Measurements from ENCODE around the gene VAT1L. TPM values are rescaled to one million over a fixed set of nuclear protein-coding genes. Genes with fewer than 3 reads are reported as not detected.

VAT1L gene
- total and polyA plus RNA-seq, 10 of the 15 experiments (the other 5 are each of a cell fraction or from before 2014, with no cell fraction given) = 0.06 to 0.18 (median 0.10) TPM; not detected in 5

DNA sequence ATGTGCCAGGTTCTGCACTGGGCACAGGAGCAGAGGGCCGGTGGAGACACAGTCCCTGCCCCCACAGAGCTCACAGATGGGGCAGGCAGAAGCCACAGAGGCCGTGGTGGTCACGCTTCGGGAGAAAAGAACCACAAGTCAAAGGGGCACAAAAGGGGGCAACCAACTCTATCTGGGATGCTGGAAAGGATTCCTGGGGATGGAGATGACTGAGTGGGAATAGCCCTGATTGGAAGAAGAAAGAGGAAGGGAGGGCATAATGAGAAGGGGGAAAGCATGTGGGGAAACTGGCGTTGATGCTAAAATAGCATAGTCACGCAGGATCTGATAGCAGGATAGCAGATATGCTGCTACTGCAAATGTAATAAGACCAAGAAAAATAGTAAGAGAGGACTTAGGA is 69.7 kb downstream of the VAT1L start:
- CTCF ChIA-PET = no interaction called here
- RAD21 ChIA-PET (ENCODE audit: unreplicated experiment) = no interaction called here
- POLR2A ChIA-PET = no interaction called here

More for the DNA sequence above, 69.7 kb downstream of the VAT1L start:
- intact Hi-C loops (cut with micrococcal nuclease; ENCODE audit: unreplicated experiment) (no loop called here), in situ Hi-C loops (cut with MboI) (no loop called here)
- Histone ChIP-seq H3K4me1 (ENCODE audit: control insufficient read depth, insufficient read depth, low read length) (no peaks in the 10 kb centered on the region), H3K27me3 (replicated peaks in 1 of 2; ENCODE audit: control insufficient read depth in 2 of 2, insufficient read depth in 2 of 2, low read length in 1 of 2) (peaks cover 2 to 3% of the 10 kb centered on the region in 2 experiments), H3K27ac (ENCODE audit: control insufficient read depth, insufficient read depth) (no peak overlapping the region), H4K20me1 (ENCODE audit: control insufficient read depth, insufficient read depth) (no peaks in the 10 kb centered on the region), H3K4me3 (no peak overlapping the region), H3K36me3 (ENCODE audit: control insufficient read depth in 2 of 2, insufficient read depth in 2 of 2, low read length in 1 of 2) (no peaks in the 10 kb centered on the region), H2AFZ (ENCODE audit: control insufficient read depth, low read depth, low read length) (no peak overlapping the region), H3K9ac (ENCODE audit: control insufficient read depth, insufficient read depth, low read length) (no peak overlapping the region), H3K9me3 (replicated peaks; ENCODE audit: control insufficient read depth, insufficient read depth, low read length) (no peaks in the 10 kb centered on the region), H3K4me2 (ENCODE audit: control insufficient read depth, insufficient read depth) (no peak overlapping the region), H3K79me2 (ENCODE audit: control insufficient read depth, insufficient read depth, low read length) (no peaks in the 10 kb centered on the region)
- WGBS (ENCODE audit: insufficient coverage, insufficient replicate concordance, low lambda C conversion rate, missing lambda C conversion rate) = 20% methylated on average over 6 of the region's 6 CpGs
- TF ChIP-seq HDAC6 (IDR thresholded peaks at IDR 0.05; ENCODE audit: unreplicated experiment) = no peak
- TF ChIP-seq, protein P1, sequence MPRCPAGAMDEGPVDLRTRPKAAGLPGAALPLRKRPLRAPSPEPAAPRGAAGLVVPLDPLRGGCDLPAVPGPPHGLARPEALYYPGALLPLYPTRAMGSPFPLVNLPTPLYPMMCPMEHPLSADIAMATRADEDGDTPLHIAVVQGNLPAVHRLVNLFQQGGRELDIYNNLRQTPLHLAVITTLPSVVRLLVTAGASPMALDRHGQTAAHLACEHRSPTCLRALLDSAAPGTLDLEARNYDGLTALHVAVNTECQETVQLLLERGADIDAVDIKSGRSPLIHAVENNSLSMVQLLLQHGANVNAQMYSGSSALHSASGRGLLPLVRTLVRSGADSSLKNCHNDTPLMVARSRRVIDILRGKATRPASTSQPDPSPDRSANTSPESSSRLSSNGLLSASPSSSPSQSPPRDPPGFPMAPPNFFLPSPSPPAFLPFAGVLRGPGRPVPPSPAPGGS (IDR thresholded peaks at IDR 0.05; ENCODE audit: borderline replicate concordance, insufficient read depth, low read depth, low read length, poor library complexity, severe bottlenecking) = no peak
- TF ChIP-seq, protein P2, sequence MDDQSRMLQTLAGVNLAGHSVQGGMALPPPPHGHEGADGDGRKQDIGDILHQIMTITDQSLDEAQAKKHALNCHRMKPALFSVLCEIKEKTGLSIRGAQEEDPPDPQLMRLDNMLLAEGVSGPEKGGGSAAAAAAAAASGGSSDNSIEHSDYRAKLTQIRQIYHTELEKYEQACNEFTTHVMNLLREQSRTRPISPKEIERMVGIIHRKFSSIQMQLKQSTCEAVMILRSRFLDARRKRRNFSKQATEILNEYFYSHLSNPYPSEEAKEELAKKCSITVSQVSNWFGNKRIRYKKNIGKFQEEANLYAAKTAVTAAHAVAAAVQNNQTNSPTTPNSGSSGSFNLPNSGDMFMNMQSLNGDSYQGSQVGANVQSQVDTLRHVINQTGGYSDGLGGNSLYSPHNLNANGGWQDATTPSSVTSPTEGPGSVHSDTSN (IDR thresholded peaks at IDR 0.05; ENCODE audit: insufficient replicate concordance, low read depth, low read length) = no peak
- TF ChIP-seq CHD2 (IDR thresholded peaks at IDR 0.05; ENCODE audit: borderline replicate concordance, low read depth, low read length) = no peak
- no peak for TF ChIP-seq WRNIP1 (IDR thresholded peaks at IDR 0.05; ENCODE audit: borderline replicate concordance, low read depth, low read length)
- TF ChIP-seq GATAD2B (conservative IDR thresholded peaks at IDR 0.05; ENCODE audit: low read depth) = no peak
- TF ChIP-seq FOXK2 (IDR thresholded peaks at IDR 0.05) = no peak
- no peak for FAIRE-seq
- ATAC-seq = no peak
- SMC1A ChIA-PET (ENCODE audit: uncharacterized antibody, unreplicated experiment) = no interaction called here
- no peak for DNase-seq (ENCODE audit: low read depth, low spot score)
- BruUV-seq (replicated peaks) = no TSS peak
